ENCODE measurements around the gene EHBP1. TPM values are rescaled to one million over a fixed set of nuclear protein-coding genes. Genes with fewer than 3 reads are reported as not detected.
A peak's percentile ranks its signal among the peaks of the same experiment; 100 is the strongest.

EHBP1 gene
- polyA plus RNA-seq, 1 of the 3 experiments (the other 2 are of a cell fraction) = 62.7 TPM

DNA sequence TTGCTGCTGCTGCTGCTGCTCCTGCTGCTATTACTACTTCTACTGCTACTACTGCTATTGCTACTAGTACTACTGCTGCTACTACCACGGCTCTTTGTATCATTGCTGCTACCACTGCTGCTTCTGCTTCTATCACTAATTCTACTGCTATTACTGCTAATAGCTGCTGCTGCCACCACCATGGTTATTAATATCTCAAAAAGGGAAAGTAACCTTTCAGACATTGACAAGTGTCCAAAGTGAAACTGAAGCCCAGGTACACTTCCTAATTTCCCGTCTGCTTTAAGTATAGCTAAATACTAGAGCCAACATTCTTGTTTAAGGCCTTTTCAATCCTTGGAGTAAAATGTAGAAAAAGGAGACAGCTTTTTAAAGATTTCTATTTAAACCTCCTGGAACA is 45.4 kb upstream of the EHBP1 start (continued):
- TF ChIP-seq RXRA (IDR thresholded peaks at IDR 0.05; ENCODE audit: borderline replicate concordance, low read depth) (no peak), FOXM1 (IDR thresholded peaks at IDR 0.05; ENCODE audit: low read depth) (no peak), SIN3A (IDR thresholded peaks at IDR 0.05; ENCODE audit: borderline replicate concordance, low read depth, low read length) (no peak), EP300 (IDR thresholded peaks at IDR 0.05; ENCODE audit: borderline replicate concordance in 1 of 2, low read depth in 1 of 2, low read length in 1 of 2) (no peak), RAD21 (IDR thresholded peaks at IDR 0.05; ENCODE audit: low read length) (no peak), PBX3 (IDR thresholded peaks at IDR 0.05) (no peak), POLR2AphosphoS5 (IDR thresholded peaks at IDR 0.05; ENCODE audit: low read depth, low read length) (no peak)

GRCh38 chr2:62660582-62661262 is 44.8 kb upstream of the EHBP1 start:
- Histone ChIP-seq H3K4me1 (ENCODE audit: control insufficient read depth in 1 of 2, insufficient read depth in 2 of 2, low read depth in 1 of 2, low read length in 1 of 2) (peaks cover 26 to 27% of the 10 kb centered on the region in 2 experiments), H3K36me3 (replicated peaks in 1 of 2; ENCODE audit: control insufficient read depth in 1 of 2, insufficient read depth in 2 of 2, low read length in 1 of 2) (no peaks in the 10 kb centered on the region), H3K27me3 (ENCODE audit: insufficient read depth) (no peaks in the 10 kb centered on the region), H2AFZ (ENCODE audit: low read depth) (peak overlapping the region; percentile 39; the same call in 1 of the 2 replicates), H4K20me1 (ENCODE audit: insufficient read depth) (no peaks in the 10 kb centered on the region), H3K79me2 (ENCODE audit: insufficient read depth) (no peaks in the 10 kb centered on the region), H3K4me3 (ENCODE audit: low read depth in 2 of 2, low read length in 1 of 2) (no peak overlapping the region), H3K9ac (no peak overlapping the region), H3K9me2 (no peaks in the 10 kb centered on the region), H3K4me2 (peak overlapping the region; percentile 24), H3F3A (replicated peaks; ENCODE audit: insufficient read depth) (no peaks in the 10 kb centered on the region), H3K9me3 (no peaks in the 10 kb centered on the region), H3K27ac (ENCODE audit: low read depth in 2 of 2, low read length in 1 of 2) (peak overlapping the region; percentile 54 to 74; a peak in 3 of 4 replicates)
- WGBS (ENCODE audit: low lambda C conversion rate) = 75% methylated on average over 2 of the region's 2 CpGs
- DNase-seq = no peak
- TF ChIP-seq POLR2AphosphoS5 (IDR thresholded peaks at IDR 0.05; ENCODE audit: low read depth, low read length) (peak; percentile 29; the same call in 1 of the 2 replicates), USF2 (IDR thresholded peaks at IDR 0.05; ENCODE audit: borderline replicate concordance, low read depth, low read length) (no peak), FOSL2 (IDR thresholded peaks at IDR 0.05; ENCODE audit: borderline replicate concordance, low read depth) (peak; percentile 23; the same call in 1 of the 2 replicates), GABPA (IDR thresholded peaks at IDR 0.05; ENCODE audit: low read depth) (no peak), PBX3 (IDR thresholded peaks at IDR 0.05) (peak; percentile 71), JUND (IDR thresholded peaks at IDR 0.05) (peak; percentile 48), NFIC (IDR thresholded peaks at IDR 0.05; ENCODE audit: borderline replicate concordance) (peak; percentile 73; the same call in 1 of the 2 replicates), TCF12 (IDR thresholded peaks at IDR 0.05) (peak; percentile 78), TEAD4 (IDR thresholded peaks at IDR 0.05; ENCODE audit: borderline replicate concordance, insufficient read depth) (peak; percentile 31; the same call in 1 of the 2 replicates), TAF1 (IDR thresholded peaks at IDR 0.05; ENCODE audit: borderline replicate concordance, low read depth, low read length) (no peak), EP300 (IDR thresholded peaks at IDR 0.05; ENCODE audit: borderline replicate concordance in 1 of 2, low read depth in 1 of 2, low read length in 1 of 2) (peak in 1 of 2 experiments; percentile 47; a peak in 1 of 4 replicates)
- POLR2A ChIA-PET = no interaction called here
- CTCF ChIA-PET = interaction anchor here (1.1 kb wide), 1 partner anchor 204 kb away, joined by 5 read pairs; no protein-coding TSS in a partner anchor
